Activated CD4-positive, alpha-beta T cell treated with anti-CD3 and anti-CD28 coated beads for 36 hours (primary cell): ENCODE measurements around the gene ENG. TPM values are rescaled to one million over a fixed set of nuclear protein-coding genes. Genes with fewer than 3 reads are reported as not detected.

Source experiments
- ATAC-seq: fragments of 200-7000 bp; cut with Tn5 transposase; one replicate; pipeline ENCODE4 v1.10.0; 2021; ENCODE audit warnings: mild to moderate bottlenecking, moderate library complexity
- CTCF ChIA-PET: fragments of 350-600 bp; sonication (Branson Sonifier 250); formaldehyde crosslinking; loops from one replicate; lab custom pipeline; 2021; ENCODE audit warnings: antibody characterized with exemption; lab: Charles Lee
- POLR2A ChIA-PET: fragments of 350-600 bp; sonication (Branson Sonifier 250); formaldehyde crosslinking; loops from one replicate; lab custom pipeline; 2021; ENCODE audit warnings: antibody characterized with exemption, inconsistent platforms; lab: Charles Lee
- DNase-seq: peaks from one replicate; pipeline ENCODE4 v3.0.0-alpha.2; 2020
- H3K27ac Mint-ChIP-seq: one replicate; pipeline ENCODE4 v1.8.0; 2021; ENCODE audit warnings: mixed read lengths
- H3K27me3 Mint-ChIP-seq: one replicate; pipeline ENCODE4 v1.8.0; 2021; ENCODE audit warnings: mixed read lengths
- H3K36me3 Mint-ChIP-seq: one replicate; pipeline ENCODE4 v1.8.0; 2021; ENCODE audit warnings: low read depth, mixed read lengths
- H3K4me1 Mint-ChIP-seq: one replicate; pipeline ENCODE4 v1.8.0; 2021; ENCODE audit warnings: mixed read lengths
- H3K4me3 Mint-ChIP-seq: one replicate; pipeline ENCODE4 v1.8.0; 2021; ENCODE audit warnings: mild to moderate bottlenecking, moderate library complexity, mixed read lengths
- H3K9me3 Mint-ChIP-seq: one replicate; pipeline ENCODE4 v1.8.0; 2021; ENCODE audit warnings: low read depth, mixed read lengths
- intact Hi-C, 2 experiments: fragments of 100-400 bp; cut with DNase I in 1 of 2; cut with micrococcal nuclease in 1 of 2; formaldehyde crosslinking; loops; one replicate each; pipeline versions ENCODE4 v1.14.2 to v1.15.1; 2022 to 2024; cut with DNase I, micrococcal nuclease
- total RNA-seq, 2 experiments: library from RNA; stranded (reverse); gene quantifications; one replicate each; pipeline ENCODE4 v1.2.3, GENCODE V29; 2021

ENG gene
- total RNA-seq, 2 experiments from 2014 or later = 13.9 to 15.2 TPM

DNA sequence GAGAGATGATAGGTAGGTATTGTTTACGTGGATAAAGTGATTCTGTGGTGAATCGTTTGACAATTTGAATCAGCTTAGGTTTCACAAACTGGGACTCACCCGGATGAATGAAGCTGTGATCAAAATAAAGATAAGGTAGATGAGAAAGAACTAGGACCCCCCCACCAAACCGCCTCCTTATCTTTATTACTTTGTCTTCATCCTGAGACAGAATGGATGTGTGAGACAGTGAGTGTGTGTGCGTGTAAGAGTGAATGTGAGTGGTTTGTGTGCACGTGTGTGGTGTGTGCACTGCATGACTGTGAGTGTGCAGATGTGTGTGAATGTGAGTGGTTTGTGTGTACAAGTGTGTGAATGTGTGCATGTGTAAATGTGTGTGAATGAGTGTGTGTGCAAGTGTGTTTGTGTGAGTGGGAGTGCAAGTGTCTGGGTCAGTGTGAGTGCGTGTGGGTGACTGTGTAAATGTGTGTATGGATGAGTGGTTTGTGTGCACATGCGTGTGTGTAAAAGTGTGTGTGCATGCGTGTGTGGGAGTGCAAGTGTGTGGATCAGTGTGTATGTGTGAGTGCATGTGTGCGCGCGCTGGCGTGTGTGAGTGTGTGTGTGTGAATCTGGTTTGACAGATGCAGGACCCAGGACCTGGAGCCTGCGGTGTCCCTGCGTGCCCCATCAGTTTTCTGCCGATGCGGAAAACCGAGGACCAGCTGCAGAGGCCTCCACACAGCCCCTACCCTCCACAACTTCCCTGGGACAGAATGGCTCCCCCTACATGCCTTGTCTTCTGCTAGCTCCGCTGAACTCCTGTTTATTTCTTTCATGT is 11.4 kb upstream of the ENG start:
- ChIA-PET CTCF (interaction anchor here (0.6 to 1.5 kb wide), 6 partner anchors 17 to 131 kb away, joined by 3 to 4 read pairs (median 4); partner anchors contain the start of gene TOR2A), POLR2A (interaction anchor here (0.6 to 2.3 kb wide), 6 partner anchors 10 to 646 kb away, joined by 3 to 7 read pairs (median 3); no protein-coding TSS in a partner anchor)
- Mint-ChIP-seq H3K36me3 (no peaks in the 10 kb centered on the region), H3K27ac (peak overlapping the region; percentile 4), H3K9me3 (no peaks in the 10 kb centered on the region), H3K4me1 (peaks cover 38% of the 10 kb centered on the region), H3K27me3 (no peaks in the 10 kb centered on the region), H3K4me3 (no peak overlapping the region)
- ATAC-seq = peak; percentile 75
- intact Hi-C loops = loop anchor here (1.0 to 5.0 kb wide), 4 partner anchors 79 to 364 kb away; partner anchors contain the start of genes CDK9 (in 2 of the 2) and TOR2A (in 1 of the 2)
- peak; percentile 60 for DNase-seq

DNA sequence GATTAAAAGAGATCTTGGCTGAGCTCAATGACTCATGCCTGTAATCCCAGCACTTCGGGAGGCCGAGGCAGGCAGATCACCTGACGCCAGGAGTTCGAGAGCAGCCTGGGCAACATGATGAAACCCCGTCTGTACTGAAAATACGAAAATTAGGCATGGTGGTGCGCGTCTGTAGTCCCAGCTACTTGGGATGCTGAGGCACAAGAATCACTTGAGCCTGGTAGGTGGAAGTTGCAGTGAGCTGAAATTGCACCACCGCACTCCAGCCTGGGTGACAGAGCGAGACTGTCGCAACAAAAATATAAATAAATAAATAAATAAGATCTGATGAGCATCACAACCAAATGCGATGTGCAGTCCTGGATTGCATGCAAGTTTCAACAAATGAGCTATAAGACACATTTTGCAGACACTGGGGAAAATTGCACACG is 8.7 kb upstream of the ENG start:
- Mint-ChIP-seq H3K36me3 (no peaks in the 10 kb centered on the region), H3K4me3 (no peak overlapping the region), H3K27me3 (no peaks in the 10 kb centered on the region), H3K4me1 (peaks cover 41% of the 10 kb centered on the region), H3K9me3 (no peaks in the 10 kb centered on the region), H3K27ac (no peak overlapping the region)
- CTCF ChIA-PET = interaction anchor here (0.5 to 3.0 kb wide), 7 partner anchors 9 to 134 kb away, joined by 3 to 8 read pairs (median 4); partner anchors contain the start of genes ENG and TOR2A
- no peak for ATAC-seq
- POLR2A ChIA-PET = interaction anchor here (2.3 kb wide), 1 partner anchor 8 kb away, joined by 7 read pairs; no protein-coding TSS in a partner anchor
- intact Hi-C loops = no loop called here
- no peak for DNase-seq

DNA sequence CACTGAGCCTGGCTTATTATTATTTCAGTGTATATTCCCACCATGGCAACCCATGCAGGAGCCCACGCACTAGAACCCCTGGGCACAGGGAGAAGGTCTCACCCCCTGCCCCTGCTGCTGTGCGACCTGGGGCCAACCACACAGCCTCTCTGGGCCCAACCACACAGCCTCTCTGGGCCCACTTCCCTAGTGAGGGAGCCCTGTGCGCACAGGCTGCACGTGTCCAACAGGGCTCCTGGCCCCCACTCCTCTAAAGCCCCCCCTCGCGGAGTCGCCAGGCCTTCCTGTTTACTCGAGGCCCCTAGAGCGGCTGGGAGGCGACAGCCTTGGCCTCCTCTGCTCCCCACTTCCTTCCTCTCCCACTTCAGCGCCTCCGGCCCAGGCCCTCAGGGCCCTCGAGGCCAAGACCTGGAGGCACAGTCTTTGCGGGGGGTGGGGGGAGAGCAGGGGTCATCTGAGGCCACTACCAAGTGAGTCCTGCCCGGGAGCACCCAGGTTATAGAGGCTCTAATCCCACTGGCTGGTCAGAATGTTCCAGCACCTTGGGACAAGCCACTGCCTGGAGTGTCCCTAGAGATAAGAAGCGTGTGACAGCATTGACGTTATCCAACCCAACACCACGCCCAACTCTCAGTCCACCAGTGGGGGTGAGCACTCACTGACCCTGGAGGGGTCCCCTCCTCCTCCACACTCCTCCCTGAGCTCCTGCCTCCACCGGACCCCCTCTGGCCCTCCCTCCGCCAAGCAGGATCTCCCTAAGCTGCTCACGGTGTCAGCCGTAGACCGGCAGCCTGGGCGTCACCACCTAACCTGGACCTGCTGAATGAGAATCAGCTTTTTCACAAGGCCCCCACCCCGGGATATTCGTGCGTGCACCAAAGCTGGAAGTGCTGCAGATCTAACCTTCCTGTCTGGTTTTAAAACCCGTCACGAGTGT is 7.9 kb upstream of the ENG start:
- Mint-ChIP-seq H3K4me3 (no peak overlapping the region), H3K36me3 (no peaks in the 10 kb centered on the region), H3K27ac (peak overlapping the region; percentile 51), H3K4me1 (peaks cover 41% of the 10 kb centered on the region), H3K9me3 (no peaks in the 10 kb centered on the region), H3K27me3 (no peaks in the 10 kb centered on the region)
- intact Hi-C loops = no loop called here
- DNase-seq (peak; percentile 43), ATAC-seq (peak; percentile 20)
- CTCF ChIA-PET = interaction anchor here (0.5 to 3.9 kb wide), 8 partner anchors 7 to 155 kb away, joined by 3 to 14 read pairs (median 5); partner anchors contain the start of genes ENG and TOR2A
- POLR2A ChIA-PET = no interaction called here

DNA sequence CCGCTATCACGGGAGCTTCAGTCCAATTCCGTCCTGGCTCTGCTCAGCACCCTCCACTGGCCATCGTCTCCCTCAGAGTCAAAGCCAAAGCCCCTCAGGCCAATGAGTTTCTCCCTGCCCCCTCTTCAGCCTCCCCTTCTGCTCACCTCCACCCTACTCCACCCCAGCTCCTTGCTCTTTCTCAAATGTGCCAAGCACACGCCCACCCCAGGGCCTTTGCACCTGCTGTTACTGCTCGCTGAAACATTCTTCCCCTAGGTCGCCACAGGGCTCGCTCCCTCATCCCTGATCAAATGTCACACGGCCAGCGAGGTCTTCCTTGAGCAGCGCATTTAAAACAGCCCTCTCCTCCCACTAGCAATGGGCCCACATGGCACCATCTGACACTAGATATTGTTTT is 6.3 kb upstream of the ENG start:
- ChIA-PET CTCF (interaction anchor here (3.9 kb wide), 1 partner anchor 9 kb away, joined by 14 read pairs; no protein-coding TSS in a partner anchor), POLR2A (interaction anchor here (0.6 kb wide), 1 partner anchor 33 kb away, joined by 4 read pairs; no protein-coding TSS in a partner anchor)
- Mint-ChIP-seq H3K27ac (no peak overlapping the region), H3K27me3 (no peaks in the 10 kb centered on the region), H3K9me3 (no peaks in the 10 kb centered on the region), H3K4me3 (no peak overlapping the region), H3K36me3 (no peaks in the 10 kb centered on the region), H3K4me1 (peaks cover 37% of the 10 kb centered on the region)
- DNase-seq (no peak), ATAC-seq (no peak)
- intact Hi-C loops = no loop called here

DNA sequence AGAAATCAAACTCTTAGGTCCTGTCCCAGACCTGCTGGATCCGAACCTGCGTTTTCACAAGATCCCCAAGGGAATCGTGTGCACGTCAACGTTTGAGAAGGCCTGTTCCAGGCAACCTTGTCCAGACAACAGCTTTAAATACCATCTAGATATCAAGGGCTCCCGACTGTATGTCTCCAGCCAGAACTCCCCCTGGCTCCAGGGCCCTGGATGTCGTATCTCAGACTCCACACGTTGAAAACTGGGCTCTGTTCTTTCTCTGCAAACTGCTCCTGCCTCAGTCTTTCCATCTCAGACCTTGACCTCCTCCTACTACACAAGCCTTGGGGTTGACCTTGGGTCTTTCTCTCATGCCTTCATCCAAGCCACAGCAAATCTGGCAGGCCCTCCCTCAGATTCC is 5.8 kb upstream of the ENG start:
- DNase-seq = no peak
- no peak overlapping the region for H3K4me3 Mint-ChIP-seq
- ChIA-PET POLR2A (no interaction called here), CTCF (interaction anchor here (3.9 kb wide), 1 partner anchor 9 kb away, joined by 14 read pairs; no protein-coding TSS in a partner anchor)
- intact Hi-C loops = no loop called here
- no peaks in the 10 kb centered on the region for H3K36me3 Mint-ChIP-seq
- H3K9me3 Mint-ChIP-seq = no peaks in the 10 kb centered on the region
- no peak overlapping the region for H3K27ac Mint-ChIP-seq
- H3K27me3 Mint-ChIP-seq = no peaks in the 10 kb centered on the region
- ATAC-seq = no peak
- peaks cover 33% of the 10 kb centered on the region for H3K4me1 Mint-ChIP-seq

DNA sequence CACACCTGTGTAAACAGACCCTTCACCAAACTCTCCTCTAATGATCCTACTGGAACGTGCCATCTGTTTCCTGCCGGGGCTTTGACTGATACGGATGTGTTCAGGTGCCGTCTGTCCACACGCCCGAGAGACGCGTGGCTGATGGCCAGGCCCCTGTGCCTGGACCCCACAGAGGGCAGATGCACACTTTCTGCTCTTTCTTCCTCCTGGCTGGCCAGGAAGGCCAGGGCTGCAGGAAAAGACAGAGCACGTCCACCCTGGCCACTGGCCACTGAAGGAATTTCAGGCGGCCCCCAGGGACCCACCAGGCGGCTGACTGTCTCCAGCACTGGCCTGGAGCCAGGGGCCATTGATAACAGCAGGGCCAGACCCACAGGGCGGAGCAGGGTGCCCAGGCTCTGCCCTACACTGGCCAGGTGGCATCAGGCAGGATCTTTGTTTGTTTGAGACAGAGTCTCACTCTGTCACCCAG is 3.6 kb upstream of the ENG start:
- no peak for DNase-seq
- intact Hi-C loops = no loop called here
- H3K4me1 Mint-ChIP-seq = peaks cover 34% of the 10 kb centered on the region
- H3K36me3 Mint-ChIP-seq = peaks cover 2% of the 10 kb centered on the region
- no peak for ATAC-seq
- H3K27ac Mint-ChIP-seq = no peak overlapping the region
- ChIA-PET CTCF (interaction anchor here (3.2 to 3.9 kb wide), 2 partner anchors 12 kb away, joined by 14 read pairs; no protein-coding TSS in a partner anchor), POLR2A (no interaction called here)
- no peak overlapping the region for H3K4me3 Mint-ChIP-seq
- no peaks in the 10 kb centered on the region for H3K9me3 Mint-ChIP-seq
- no peaks in the 10 kb centered on the region for H3K27me3 Mint-ChIP-seq

DNA sequence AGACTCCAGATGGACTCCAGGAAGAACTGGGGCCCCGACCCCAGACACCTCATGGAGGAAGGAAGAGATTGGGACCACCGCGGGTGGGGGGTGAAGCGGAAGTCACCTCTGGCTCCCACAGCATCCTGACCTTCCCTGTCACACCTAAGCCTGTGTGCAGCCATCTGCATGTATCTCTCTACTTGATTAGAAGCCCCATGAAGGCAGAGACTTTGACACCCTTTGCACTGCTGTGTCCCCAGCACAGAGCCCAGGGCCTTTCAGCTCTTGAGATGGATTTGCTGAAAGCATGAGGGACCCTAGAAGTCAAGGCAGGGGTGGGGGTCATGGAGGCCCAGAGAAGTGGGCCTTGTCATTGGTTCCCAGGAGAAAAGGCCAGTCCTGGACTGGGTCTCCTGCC is 2.8 kb upstream of the ENG start:
- Mint-ChIP-seq H3K4me1 (peaks cover 32% of the 10 kb centered on the region), H3K36me3 (peaks cover 5% of the 10 kb centered on the region), H3K27me3 (no peaks in the 10 kb centered on the region), H3K9me3 (no peaks in the 10 kb centered on the region), H3K4me3 (no peak overlapping the region), H3K27ac (no peak overlapping the region)
- intact Hi-C loops = no loop called here
- DNase-seq = no peak
- ChIA-PET CTCF (interaction anchor here (0.6 to 3.2 kb wide), 2 partner anchors 12 to 228 kb away, joined by 3 to 14 read pairs; no protein-coding TSS in a partner anchor), POLR2A (no interaction called here)
- no peak for ATAC-seq

DNA sequence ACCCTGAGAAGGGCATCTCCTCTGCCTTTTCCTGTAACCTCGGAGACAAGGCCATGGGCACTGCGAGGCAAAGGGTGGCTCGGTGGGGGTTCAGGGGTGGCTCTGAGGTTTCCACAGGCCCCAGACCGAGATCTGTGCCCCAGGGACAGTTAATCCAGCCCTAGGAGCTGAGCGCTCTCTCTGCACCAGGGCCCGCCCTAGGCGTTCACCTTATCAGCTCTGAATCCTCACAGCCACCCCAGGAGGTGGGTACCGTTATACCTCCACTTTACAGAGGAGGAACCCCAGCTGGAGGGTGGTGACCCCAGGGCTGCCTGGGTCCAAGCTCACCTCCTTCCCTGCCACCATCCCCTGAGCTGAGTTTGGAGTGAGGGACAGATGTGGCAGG is 2.3 kb upstream of the ENG start:
- ChIA-PET CTCF (interaction anchor here (0.6 to 3.2 kb wide), 2 partner anchors 13 to 228 kb away, joined by 3 to 14 read pairs; no protein-coding TSS in a partner anchor), POLR2A (no interaction called here)
- intact Hi-C loops = no loop called here
- H3K4me1 Mint-ChIP-seq = peaks cover 32% of the 10 kb centered on the region
- H3K9me3 Mint-ChIP-seq = no peaks in the 10 kb centered on the region
- H3K4me3 Mint-ChIP-seq = no peak overlapping the region
- no peak for DNase-seq
- ATAC-seq = no peak
- no peak overlapping the region for H3K27ac Mint-ChIP-seq
- peaks cover 9% of the 10 kb centered on the region for H3K36me3 Mint-ChIP-seq
- no peaks in the 10 kb centered on the region for H3K27me3 Mint-ChIP-seq

DNA sequence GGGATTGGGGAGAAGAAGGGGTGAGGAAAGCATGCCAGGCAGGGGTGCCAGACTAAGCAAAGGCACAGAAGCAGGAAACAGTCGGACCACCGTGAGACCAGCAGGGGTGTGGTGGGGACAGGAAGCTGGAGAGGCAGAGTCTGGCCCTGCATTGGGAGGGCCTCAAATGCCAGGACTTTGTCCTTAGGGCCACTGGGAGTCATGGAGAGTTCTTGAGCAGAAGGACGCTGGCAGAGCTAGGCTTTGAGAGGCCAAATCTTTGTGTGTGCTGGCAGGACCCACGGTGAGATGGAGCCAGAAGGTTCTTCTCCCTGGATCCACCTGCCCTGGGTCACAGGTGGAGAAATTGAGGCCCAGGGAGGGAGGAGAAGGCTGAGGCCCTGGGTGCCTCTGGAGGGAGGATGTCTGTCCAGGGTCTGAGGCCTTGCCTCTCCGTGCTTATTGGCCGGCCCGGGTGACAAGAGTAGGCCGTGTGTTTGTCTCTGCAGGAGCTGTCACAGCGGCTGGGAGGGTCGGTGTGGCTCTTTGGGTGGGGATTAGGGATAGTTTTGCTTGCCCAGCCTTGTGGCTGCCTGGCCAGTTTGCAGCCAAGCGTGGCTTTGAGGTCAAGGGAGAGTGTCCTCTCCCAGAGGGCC is 1.8 kb upstream of the ENG start:
- H3K4me3 Mint-ChIP-seq = no peak overlapping the region
- DNase-seq = no peak
- peaks cover 28% of the 10 kb centered on the region for H3K4me1 Mint-ChIP-seq
- no peak for ATAC-seq
- POLR2A ChIA-PET = interaction anchor here (1.9 kb wide), 1 partner anchor 8 kb away, joined by 7 read pairs; no protein-coding TSS in a partner anchor
- no peaks in the 10 kb centered on the region for H3K27me3 Mint-ChIP-seq
- CTCF ChIA-PET = interaction anchor here (0.7 to 3.2 kb wide), 2 partner anchors 13 to 1774 kb away, joined by 3 to 14 read pairs; no protein-coding TSS in a partner anchor
- no peaks in the 10 kb centered on the region for H3K9me3 Mint-ChIP-seq
- H3K36me3 Mint-ChIP-seq = peaks cover 9% of the 10 kb centered on the region
- H3K27ac Mint-ChIP-seq = no peak overlapping the region
- intact Hi-C loops = no loop called here

DNA sequence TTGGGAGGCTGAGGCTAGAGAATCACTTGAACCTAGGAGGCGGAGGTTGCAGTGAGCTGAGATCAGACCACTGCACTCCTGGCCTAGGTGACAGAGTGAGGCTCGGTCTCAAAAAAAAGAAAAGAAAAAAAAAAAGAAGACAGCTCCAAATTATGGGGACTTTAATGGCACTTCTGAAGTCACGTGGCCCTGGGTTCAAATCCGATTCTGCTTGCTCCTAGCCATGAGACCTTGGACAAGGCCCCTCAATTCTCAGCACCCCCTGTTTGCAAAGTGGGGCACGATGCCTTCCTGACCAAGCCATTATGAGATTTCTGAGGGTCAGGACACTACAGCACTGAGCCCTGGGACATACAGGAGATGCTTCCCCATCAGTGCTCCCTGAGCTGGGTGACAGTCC is 1.1 kb upstream of the ENG start:
- peaks cover 2% of the 10 kb centered on the region for H3K9me3 Mint-ChIP-seq
- H3K27ac Mint-ChIP-seq = no peak overlapping the region
- H3K4me1 Mint-ChIP-seq = peaks cover 23% of the 10 kb centered on the region
- H3K36me3 Mint-ChIP-seq = peaks cover 11% of the 10 kb centered on the region
- CTCF ChIA-PET = interaction anchor here (0.7 to 3.2 kb wide), 5 partner anchors 9 to 330 kb away, joined by 3 to 14 read pairs (median 3); no protein-coding TSS in a partner anchor
- no peak for ATAC-seq
- H3K4me3 Mint-ChIP-seq = no peak overlapping the region
- DNase-seq = no peak
- no peaks in the 10 kb centered on the region for H3K27me3 Mint-ChIP-seq
- POLR2A ChIA-PET = interaction anchor here (1.9 kb wide), 1 partner anchor 9 kb away, joined by 7 read pairs; no protein-coding TSS in a partner anchor
- intact Hi-C loops = no loop called here
